T follicular helper cell (primary cell): ENCODE measurements around the gene KCNC3.
A peak's percentile ranks its signal among the peaks of the same experiment; 100 is the strongest.

Experiments used
- DNase-seq: peaks from one replicate; pipeline ENCODE4 v3.0.0-alpha.2; 2020; ENCODE audit warnings: low read depth
- total RNA-seq, 2 experiments: gene quantifications; one replicate each; lab custom pipeline; 2026; lab: John Stamatoyannopoulos, UW

Gene KCNC3
- 0.42 to 0.74 reads per million in 2 experiments for total RNA-seq

DNA sequence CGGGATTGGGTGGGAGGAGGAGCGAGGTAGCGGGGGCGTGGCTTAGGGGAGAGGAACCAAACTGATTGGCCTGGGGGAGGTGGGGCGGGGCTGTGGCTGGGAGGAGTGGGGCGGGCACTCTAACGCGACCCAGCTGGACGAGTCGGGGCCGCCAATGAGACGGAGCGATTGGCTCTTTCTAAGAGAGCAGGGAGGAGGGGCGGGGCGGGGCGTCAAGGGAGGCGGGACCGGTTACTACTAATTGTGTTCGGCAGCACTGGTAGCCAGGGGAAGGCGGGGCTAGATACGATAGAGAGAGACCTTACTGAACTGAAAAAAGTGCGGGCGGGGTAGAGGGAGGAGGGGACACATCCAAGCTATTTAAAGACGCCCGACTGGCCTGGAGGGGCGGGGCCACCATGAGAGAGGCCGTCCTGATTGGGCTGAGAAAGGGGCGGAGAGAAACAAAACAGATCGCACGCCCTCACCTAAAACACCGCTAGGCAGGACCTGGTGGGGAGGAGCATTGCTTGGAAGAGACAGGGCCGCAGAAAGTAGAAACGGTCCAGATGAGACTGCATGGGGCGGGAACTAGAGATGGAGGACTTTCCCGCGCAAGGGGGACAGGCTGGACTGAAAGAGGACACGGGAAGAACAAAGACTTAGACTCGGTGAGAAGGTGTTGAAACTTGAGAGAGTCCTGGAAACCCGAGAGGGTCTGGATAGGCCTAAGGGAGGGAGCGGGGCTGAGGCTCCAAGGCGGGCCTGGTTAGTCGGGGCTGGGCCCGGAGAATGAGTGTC, at the start of gene KCNC3:
TSS of gene KCNC3 (minus strand) at position 232 of the 780 bp plus-strand sequence. CDS start 295 bp downstream, outside the sequence.
- DNase-seq, result peak; percentile 91

DNA sequence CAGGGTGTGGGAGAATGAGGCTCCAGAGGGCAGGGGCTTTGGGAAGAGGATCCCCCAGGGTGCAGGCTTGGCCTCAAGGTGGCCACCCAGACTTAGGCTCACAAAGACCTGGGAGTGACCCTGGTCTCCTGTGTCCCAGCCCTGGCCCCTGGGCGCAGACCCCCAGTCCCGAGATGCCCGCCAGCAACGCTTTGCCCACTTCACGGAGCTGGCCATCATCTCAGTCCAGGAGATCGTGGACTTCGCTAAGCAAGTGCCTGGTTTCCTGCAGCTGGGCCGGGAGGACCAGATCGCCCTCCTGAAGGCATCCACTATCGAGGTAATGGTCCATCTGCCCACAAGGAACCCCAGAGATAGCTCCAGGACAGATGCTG, 49.7 kb upstream of the KCNC3 start:
- DNase-seq, result no peak

DNA sequence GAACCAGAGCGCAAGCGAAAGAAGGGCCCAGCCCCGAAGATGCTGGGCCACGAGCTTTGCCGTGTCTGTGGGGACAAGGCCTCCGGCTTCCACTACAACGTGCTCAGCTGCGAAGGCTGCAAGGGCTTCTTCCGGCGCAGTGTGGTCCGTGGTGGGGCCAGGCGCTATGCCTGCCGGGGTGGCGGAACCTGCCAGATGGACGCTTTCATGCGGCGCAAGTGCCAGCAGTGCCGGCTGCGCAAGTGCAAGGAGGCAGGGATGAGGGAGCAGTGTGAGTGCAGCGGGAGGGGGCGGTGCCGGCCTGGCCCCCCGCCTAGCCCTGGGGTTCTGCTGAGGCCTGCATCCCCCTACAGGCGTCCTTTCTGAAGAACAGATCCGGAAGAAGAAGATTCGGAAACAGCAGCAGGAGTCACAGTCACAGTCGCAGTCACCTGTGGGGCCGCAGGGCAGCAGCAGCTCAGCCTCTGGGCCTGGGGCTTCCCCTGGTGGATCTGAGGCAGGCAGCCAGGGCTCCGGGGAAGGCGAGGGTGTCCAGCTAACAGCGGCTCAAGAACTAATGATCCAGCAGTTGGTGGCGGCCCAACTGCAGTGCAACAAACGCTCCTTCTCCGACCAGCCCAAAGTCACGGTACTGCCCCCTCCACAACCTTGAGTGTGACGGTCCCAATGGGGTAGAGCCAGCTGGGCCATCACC, 49.1 kb upstream of the KCNC3 start:
- no peak for DNase-seq

DNA sequence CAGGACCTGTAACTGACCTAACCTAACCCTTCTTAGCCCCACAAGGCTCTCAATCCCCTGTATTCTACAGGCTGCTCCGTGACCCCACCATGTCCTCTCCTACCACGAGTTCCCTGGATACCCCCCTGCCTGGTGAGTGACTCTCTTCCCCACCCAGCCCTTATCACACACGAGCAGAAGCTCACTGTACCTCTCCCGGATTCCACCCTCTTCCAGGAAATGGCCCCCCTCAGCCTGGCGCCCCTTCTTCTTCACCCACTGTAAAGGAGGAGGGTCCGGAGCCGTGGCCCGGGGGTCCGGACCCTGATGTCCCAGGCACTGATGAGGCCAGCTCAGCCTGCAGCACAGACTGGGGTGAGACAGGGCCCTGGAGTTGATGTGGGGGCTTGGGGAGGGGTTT, 48.3 kb upstream of the KCNC3 start:
- no peak for DNase-seq

DNA sequence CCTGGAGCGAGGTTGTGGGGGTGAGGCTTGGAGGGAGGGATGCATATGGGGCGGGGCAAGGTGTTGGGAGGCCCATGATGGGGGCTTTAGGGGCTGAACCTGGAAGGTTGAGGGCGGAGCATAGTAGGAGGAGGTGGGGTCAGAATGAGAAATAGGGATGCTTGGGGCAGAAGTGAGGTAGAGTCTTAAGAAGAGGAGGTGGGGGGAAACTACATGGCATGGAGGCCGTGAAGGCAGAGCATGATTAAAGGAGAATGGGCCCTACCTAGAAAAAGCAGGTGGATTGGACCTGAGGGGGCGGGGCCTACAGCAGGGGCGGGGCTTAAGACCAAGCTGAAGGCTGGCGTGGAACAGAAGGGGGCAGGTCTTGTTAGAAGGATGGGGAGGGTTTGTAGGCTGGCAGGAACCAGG, 47.9 kb upstream of the KCNC3 start:
- peak; percentile 57 for DNase-seq

DNA sequence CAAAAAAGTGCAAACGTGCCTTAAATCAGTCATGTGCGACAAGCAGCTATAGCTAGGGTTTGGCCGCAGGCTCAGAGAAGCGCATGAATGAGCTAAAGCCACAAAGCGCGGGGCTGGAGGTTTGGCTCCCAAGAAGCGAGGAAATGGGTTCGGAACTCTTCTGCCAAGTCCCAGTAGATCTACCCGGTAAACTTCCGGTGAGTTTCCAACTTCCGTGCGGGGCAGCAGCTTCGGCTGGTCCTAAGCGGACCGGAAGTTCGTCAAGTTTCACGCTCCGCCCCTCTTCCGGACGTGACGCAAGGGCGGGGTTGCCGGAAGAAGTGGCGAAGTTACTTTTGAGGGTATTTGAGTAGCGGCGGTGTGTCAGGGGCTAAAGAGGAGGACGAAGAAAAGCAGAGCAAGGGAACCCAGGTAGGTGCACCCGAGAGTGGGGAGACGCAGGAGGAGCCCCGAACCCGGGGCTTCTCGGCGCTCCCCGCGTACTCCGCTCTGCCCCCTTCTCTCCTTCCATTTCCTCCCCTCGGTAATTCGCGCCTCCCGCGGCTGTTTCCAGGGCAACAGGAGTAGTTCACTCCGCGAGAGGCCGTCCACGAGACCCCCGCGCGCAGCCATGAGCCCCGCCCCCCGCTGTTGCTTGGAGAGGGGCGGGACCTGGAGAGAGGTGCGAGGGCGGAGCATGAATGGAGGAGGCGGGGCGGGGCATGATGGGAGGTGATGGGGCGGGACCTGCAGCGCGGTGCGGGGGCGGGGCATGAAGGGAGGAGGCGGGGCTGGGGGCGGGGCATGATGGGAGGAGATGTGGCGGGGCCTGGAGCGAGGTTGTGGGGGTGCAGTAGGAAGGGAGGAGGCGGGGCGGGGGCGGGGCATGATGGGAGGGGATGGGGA, 47.2 kb upstream of the KCNC3 start, which contains the start of gene NR1H2:
TSS of gene NR1H2 (plus strand) at position 292 of the 885 bp plus-strand sequence. CDS start 1,149 bp downstream, outside the sequence.
- DNase-seq, result peak; percentile 92

DNA sequence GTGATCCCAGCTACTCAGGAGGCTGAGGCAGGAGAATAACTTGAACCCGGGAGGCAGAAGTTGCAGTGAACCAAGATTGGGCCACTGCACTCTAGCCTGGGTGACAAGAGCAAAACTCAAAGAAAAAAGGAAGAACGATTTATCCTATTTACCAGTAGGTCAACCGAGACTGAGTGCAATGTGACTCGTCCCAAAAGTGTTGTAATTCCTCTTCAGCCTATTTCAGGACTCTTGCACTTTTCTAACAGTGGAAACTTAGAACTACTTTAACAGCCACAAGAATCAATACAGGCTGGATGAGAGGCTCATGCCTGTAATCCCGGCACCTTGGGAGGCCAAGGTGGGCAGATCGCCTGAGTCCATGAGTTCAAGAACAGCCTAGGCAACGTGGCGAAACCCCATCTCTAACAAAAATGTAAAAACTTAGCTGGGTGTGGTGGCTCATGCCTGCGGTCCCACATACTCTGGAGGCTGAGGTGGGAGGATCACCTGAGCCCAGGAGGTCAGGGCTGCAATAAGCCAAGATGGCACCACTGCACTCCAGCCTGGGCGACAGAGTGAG, 42.8 kb upstream of the KCNC3 start:
- no peak for DNase-seq

DNA sequence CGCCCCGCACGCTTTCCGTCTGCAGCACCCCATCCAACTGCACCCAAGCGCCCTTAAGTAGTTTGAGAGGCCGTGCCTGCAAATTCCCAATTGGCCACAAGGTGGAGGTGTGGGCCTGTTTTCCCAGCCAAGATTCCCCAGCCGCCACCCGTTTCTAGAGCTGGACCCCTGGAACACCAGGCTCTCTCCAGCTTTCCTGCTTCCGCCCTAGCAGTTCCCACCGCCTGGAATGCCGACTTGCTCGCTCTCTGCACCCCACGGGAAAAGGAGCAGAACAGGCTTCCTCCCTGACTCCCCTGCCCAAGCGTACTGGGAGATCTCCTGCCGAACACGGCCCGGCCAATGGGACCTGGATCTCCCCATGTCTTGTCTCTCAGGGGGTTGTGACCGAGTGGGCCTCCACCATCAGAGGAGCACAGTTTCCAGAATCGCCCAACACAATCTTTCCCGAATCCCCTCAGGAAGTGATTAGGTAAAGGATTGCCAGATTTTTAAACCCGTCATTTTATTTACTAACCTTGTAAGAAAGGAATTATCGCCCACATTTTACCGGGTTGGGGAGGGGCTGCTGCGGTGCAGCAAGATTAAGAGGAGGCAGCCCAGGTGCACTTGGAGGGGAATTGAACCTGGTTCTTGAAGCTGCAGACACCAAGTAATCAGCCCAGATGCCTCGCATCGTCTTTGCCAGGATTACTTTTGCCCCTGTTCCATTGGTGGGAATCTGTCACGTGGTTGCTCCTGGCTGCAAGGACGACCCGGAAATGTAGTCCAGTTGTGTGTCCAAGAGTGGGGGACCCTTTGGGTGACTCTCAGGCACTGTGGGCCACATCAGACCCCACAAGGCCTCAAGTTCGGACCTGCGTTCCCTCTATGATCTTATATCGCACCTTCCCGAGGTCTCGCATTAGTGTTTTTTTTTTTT, 39.7 kb upstream of the KCNC3 start:
- peak; percentile 66 for DNase-seq

DNA sequence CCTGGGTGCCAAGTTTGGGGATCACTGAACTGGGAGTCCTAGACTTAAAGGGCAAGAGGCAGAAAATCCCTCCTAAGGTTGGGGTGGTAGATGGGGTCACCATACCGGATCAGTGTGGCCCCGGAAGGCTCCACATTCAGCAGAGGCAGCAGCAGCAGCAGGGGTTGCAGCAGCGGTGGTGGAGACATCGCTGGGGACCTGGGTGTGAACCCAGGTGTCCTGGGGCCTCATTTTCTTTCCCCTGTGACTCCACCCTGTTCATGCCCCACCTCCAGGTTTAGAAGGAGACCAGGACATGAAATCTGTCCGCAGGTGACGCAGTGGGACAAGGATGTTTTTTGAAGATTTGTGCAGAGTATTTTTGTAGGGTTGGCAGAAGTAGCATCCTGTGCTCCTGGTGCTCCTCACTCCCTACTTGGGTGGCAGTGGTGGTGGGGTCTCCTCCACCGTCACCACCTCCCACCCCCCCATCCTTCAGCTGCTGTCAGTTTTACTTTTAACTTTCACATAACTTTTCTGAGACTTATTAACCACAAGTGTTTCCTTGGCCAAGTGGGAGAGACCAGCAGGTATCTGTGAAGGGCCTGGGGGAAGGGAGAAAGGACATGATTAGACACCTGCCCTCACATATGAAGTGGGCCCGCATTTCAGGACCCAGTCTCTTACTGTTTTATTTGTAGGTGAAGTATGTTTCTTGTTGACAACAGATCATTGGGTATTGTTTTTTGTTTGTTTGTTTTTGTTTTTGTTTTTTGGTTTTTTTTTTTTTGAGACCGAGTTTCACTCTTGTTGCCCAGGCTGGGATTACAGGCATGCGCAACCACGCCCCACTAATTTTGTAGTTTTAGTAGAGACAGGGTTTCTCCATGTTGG, 36.5 kb upstream of the KCNC3 start, which contains the start of gene NAPSA:
TSS of gene NAPSA (minus strand) at position 206 of the 873 bp plus-strand sequence. CDS start at position 188, 18 bp downstream.
- no peak for DNase-seq

DNA sequence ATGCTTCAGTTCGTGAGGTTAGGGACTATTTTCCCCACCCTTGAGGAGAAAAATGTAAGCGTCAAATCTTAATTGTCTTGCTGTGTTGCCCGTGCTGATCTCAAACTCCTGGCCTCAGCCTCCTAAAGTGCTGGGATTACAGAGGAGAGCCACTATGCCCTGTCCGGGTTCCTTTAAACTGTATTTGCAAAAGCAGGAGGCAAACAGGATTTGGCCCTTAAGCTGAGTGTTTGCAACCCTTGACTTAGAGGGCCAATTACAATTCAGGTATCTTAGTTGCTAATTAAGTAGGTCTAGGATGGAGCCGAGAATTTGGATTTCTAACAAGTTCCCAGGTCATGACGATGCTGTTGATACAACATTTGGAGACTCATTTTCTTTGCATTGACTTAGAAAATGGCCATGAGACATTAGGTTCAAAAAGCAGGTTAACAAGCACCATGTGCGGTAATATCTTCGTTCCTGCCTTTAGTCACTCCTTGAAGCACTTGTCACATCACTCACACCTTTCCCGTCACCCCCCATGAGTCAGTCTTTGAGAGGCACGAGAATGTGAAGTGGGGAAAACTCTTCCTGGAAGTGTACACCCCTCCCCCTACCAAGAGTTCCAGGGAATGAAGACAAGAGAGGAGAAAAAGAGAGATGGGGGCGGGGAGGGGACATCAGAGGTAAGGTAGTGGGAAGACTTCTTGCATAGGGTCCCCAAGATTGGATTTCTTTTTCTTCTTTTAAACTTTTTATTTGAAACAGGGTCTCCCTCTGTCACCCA, 33.7 kb upstream of the KCNC3 start:
- DNase-seq, result no peak

DNA sequence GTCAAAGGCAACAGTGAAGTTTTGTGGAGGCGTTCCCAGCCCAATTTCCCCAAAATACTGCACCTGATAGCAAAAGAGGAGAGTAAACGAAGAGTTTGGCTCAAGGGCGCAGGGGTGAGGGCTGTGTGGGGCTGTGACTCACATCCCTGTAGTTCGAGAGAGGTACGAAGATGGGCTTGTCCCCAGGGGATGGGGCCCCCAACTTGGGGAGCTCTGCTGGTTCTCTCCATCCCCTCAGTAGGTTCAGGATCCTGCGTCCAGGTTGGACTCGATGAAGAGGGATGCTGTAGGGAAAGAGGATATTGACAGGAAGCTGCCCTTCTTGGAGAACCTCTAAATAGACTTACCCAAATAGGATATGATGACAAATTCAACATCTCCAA, 32.8 kb upstream of the KCNC3 start:
- DNase-seq, result no peak

DNA sequence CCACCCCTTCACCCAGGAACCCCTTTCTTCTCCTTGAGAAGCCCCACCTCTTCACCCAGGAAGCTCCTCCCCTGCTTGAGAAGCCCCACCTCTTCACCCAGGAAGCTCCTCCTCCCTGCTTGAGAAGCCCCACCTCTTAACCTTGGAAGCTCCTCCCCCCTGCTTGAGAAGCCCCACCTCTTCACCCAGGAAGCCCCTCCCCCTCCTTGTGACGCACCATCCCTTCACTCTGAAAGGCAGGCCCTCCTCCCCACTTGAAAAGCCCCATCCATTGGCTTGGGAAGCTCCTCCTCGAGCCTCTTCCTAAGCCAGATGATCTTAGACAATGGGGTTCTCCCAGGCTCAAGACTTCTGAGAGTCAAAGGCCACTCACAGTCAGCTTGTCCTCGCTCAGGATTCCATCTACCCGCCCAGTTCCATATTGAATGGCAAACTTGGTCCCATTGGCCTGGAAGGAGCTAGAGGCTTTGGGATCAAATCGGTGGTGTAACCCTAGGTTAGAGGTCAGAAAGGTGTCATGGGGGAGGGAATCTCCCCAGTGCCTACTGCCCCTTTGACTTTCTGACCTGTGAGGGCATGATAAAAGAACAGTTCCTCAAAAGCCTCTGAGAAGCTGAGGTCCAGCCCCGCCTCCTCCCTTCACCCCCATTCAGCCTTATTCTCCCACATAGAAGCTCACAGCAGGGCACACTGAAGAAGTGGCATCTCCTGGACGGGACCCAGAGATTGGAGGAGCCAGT, 32.3 kb upstream of the KCNC3 start:
- DNase-seq, result no peak

DNA sequence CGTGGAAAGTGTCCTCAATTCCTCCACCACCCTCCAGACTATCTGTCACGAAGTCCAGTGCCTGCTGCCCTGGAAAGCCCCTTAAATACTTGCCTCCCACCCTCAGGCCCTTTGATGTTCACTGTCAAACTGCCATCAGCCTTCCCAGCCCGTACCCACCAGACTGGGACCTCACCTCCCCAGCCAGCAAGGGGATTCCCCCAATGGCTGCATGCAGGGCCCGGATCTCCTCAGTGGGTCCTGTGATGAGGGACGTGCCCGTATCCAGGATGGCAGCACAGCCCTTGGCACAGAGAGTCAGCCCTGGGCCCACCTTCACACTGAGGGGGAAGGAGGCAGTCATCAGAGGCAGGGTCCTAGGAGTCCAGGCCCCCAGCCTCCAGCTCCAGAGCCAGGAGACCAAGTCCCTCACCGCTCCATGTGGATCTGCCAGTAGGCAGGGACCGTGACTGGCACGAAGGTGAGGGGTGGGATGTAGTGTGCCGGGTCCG, 30.2 kb upstream of the KCNC3 start:
- DNase-seq, result no peak

DNA sequence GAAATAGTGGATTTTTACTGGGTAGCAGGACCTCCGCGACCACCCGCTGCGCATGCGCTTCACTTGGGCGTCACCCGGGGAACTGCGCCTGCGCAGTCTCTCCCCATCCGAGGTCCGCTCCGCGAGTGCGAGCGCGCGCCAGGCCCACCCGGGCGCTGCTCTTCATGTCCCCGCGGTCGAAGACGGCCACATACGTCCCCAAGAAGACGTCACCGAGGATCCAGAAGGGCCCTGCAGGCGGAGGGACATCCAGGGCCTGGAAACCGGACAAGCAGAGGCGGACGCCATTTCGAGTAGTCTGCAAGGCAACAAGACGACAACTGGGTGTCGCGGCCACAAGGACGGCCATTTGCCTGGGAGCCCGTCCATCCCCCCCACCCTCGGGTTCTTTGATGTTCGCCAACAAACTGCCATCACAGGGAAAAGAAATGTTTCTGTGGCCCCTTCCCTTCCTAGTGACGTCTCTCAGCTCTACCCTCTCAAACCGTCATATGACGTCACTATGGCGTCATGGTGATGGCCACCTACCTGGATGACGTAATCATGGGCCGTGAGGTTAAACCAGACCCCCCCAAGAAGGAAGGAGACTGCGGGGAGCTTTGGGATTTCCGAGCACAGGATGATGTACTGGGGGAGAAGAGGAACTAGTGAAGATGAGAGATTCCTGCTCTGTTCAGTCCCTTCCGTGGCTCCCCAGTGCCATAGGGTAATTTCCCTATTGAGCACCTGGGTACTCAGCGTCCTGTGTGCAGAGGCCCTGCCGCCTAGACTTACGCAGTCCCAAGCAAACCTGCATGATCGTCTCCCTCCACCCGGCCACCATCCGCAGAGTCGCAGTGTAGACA, 29.5 kb upstream of the KCNC3 start:
- DNase-seq, result peak; percentile 70

DNA sequence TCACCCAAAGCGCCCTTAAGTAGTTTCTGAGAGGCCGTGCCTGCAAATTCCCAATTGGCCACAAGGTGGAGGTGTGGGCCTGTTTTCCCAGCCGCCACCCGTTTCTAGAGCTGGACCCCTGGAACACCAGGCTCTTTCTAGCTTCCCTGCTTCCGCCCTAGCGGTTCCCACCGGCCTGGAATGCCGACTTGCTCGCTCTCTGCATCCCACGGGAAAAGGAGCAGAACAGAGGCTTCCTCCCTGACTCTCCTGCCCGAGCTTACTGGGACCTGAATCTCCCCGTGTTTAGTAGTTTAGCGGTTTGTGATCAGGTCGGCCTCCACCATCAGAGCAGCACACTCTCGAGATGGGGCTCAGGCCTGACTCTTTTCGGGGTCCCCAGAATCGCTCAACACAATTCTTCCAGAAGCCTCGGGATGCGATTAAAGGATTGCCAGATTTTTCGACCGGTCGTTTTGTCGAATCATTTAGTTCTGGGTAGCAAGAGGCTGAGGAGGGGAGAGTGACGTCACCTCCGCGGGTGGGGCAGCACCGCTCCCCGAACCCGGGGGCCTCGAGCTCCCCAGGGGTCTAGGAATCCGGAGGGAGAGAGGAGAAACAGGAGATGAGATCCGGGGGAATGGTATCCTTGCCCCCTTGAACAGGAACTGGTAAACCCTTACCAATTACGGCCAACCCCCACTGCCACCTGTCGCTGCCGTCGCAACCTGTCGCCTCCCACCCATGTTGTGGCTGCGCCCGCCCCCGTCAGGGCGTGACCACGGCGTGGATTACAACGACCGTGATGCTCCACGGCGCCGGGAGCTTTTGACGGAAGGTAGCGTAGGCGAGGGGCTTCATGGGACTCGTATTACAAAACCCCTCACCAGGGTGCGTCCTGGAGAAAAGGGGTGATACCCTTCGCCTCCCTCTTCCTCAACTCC, 28.3 kb upstream of the KCNC3 start:
- DNase-seq, result peak; percentile 83

DNA sequence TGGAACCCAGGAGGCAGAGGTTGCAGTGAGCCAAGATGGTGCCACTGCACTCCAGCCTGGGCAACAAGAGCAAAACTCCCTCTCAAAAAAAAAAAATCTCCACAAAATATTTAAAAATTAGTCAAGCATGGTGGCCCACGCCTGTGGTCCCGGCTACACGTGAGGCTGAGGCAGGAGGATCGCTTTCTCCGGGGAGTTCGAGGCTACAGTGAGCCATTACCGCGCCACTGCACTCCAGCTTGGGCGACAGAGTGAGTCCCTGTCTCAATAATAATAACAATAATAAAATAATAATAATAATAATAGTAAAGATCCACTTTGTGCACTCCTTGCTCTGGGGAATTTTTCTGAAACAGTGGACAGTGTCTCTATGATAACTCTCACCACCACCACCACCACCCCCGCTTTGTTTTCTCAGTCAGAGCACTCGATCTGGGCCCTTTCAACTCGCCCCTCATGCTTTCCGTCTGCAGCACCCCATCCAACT, 27.6 kb upstream of the KCNC3 start:
- no peak for DNase-seq
